PC-9 (cell line): ENCODE data around the gene C16orf86. TPM values are rescaled to one million over a fixed set of nuclear protein-coding genes. Genes with fewer than 3 reads are reported as not detected.

ENCODE experiments used
- BruUV-seq: library from RNA; stranded (reverse); fragments of 400-500 nt; replicated peaks from 2 replicates; lab custom pipeline; 2021; lab: Mats Ljungman, UMichigan
- CTCF ChIA-PET: fragments of 300-600 bp; sonication (Branson Sonifier 250); formaldehyde crosslinking; loops from one replicate; lab custom pipeline; 2022; ENCODE audit warnings: antibody characterized with exemption; lab: Charles Lee
- POLR2A ChIA-PET: fragments of 300-600 bp; sonication (Branson Sonifier 250); formaldehyde crosslinking; loops from one replicate; lab custom pipeline; 2022; ENCODE audit warnings: antibody characterized with exemption; ENCODE audit not compliant: unreplicated experiment; lab: Charles Lee
- DNase-seq, 2 experiments: peaks; one replicate each; pipeline versions ENCODE4 v3.0.0 to v3.0.0-alpha.2; 2015 to 2022; ENCODE audit warnings: mixed read lengths in 1 of 2
- H2AFZ ChIP-seq: fragments of 200-600 bp; sonication (generic); 2 replicates; pipeline ENCODE4 v1.8.1; 2017; ENCODE audit warnings: antibody characterized with exemption
- H3F3A ChIP-seq: fragments of 200-600 bp; sonication (generic); 2 replicates; pipeline ENCODE4 v1.8.1; 2017; ENCODE audit warnings: antibody characterized with exemption, mild to moderate bottlenecking, low read depth; ENCODE audit not compliant: insufficient read depth
- H3K27ac ChIP-seq: fragments of 200-600 bp; sonication (generic); 2 replicates; pipeline ENCODE4 v1.6.1; 2016; ENCODE audit warnings: mixed run types
- H3K27me3 ChIP-seq: fragments of 200-600 bp; sonication (generic); 2 replicates; pipeline ENCODE4 v1.6.1; 2016; ENCODE audit warnings: low read depth, mixed run types; ENCODE audit not compliant: insufficient read depth
- H3K36me3 ChIP-seq: fragments of 200-600 bp; sonication (generic); 2 replicates; pipeline ENCODE4 v1.6.1; 2016; ENCODE audit warnings: low read depth, mixed run types
- H3K4me1 ChIP-seq: fragments of 200-600 bp; sonication (generic); replicated peaks from 2 replicates; pipeline ENCODE4 v1.6.1; 2016; ENCODE audit warnings: mixed run types; ENCODE audit not compliant: insufficient read depth
- H3K4me2 ChIP-seq: fragments of 200-600 bp; sonication (generic); 2 replicates; pipeline ENCODE4 v1.6.1; 2017; ENCODE audit warnings: mixed run types
- H3K4me3 ChIP-seq: fragments of 200-600 bp; sonication (generic); 2 replicates; pipeline ENCODE4 v1.6.1; 2016; ENCODE audit warnings: mixed run types
- H3K79me2 ChIP-seq: fragments of 200-600 bp; sonication (generic); 2 replicates; pipeline ENCODE4 v1.6.1; 2017; ENCODE audit warnings: low read depth, mixed run types
- H3K9me2 ChIP-seq: fragments of 200-600 bp; sonication (generic); 2 replicates; pipeline ENCODE4 v1.8.1; 2017; ENCODE audit warnings: mild to moderate bottlenecking; ENCODE audit not compliant: insufficient read depth
- H3K9me3 ChIP-seq: fragments of 200-600 bp; sonication (generic); 2 replicates; pipeline ENCODE4 v1.8.1; 2016; ENCODE audit warnings: low read depth; ENCODE audit not compliant: insufficient read depth
- H4K20me1 ChIP-seq: fragments of 200-600 bp; sonication (generic); 2 replicates; pipeline ENCODE4 v1.8.1; 2017; ENCODE audit not compliant: insufficient read depth
- EZH2 ChIP-seq: fragments of 200-600 bp; sonication (generic); IDR thresholded peaks from 2 replicates; pipeline ENCODE4 v1.8.0; 2017; ENCODE audit warnings: antibody characterized with exemption, low read depth
- intact Hi-C: fragments of 100-400 bp; cut with micrococcal nuclease; formaldehyde crosslinking; loops from one replicate; pipeline ENCODE4 v1.10.0; 2022; ENCODE audit not compliant: unreplicated experiment
- total RNA-seq: library from RNA; stranded (reverse); gene quantifications from 2 replicates; pipeline ENCODE4 v1.2.3, GENCODE V29; 2021
- TF ChIP-seq, protein P1 (sequence below): fragments of 200-600 bp; sonication (generic); conservative IDR thresholded peaks from 2 replicates; pipeline ENCODE4 v1.6.1; 2017; ENCODE audit warnings: mixed run types, antibody characterized with exemption, mild to moderate bottlenecking, moderate library complexity

C16orf86 gene
- total RNA-seq, 1 experiment from 2014 or later, result 0.46 TPM

DNA sequence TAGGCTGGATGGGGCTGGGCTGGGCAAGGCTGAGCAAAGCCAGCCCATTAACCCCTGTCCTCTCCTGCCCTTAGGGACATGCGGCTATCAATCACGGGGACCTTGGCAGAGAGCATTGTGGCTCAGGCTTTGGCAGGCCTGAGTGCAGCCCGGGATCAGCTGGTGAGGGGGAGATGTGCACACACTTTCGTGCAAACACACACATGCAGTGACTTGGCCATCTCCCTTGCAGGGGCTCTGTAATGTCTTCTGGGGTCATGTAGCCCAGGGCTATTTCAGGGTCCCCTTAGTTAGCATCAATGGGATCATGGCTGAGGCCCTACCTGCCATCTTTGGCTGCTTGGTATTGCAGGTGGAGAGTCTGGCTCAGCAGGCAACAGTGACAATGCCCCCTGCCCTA is 14.8 kb upstream of the C16orf86 start:
- ChIA-PET CTCF (no interaction called here), POLR2A (interaction anchor here (0.6 to 0.9 kb wide), 2 partner anchors 8 to 171 kb away, joined by 4 read pairs; partner anchors contain the start of genes ACD and ATP6V0D1)
- H3F3A ChIP-seq, result no peaks in the 10 kb centered on the region
- TF ChIP-seq, protein P1, sequence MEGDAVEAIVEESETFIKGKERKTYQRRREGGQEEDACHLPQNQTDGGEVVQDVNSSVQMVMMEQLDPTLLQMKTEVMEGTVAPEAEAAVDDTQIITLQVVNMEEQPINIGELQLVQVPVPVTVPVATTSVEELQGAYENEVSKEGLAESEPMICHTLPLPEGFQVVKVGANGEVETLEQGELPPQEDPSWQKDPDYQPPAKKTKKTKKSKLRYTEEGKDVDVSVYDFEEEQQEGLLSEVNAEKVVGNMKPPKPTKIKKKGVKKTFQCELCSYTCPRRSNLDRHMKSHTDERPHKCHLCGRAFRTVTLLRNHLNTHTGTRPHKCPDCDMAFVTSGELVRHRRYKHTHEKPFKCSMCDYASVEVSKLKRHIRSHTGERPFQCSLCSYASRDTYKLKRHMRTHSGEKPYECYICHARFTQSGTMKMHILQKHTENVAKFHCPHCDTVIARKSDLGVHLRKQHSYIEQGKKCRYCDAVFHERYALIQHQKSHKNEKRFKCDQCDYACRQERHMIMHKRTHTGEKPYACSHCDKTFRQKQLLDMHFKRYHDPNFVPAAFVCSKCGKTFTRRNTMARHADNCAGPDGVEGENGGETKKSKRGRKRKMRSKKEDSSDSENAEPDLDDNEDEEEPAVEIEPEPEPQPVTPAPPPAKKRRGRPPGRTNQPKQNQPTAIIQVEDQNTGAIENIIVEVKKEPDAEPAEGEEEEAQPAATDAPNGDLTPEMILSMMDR, result no peak
- TF ChIP-seq EZH2, result no peak
- no peak overlapping the region for H3K27ac ChIP-seq
- no peak overlapping the region for H3K4me3 ChIP-seq
- no peaks in the 10 kb centered on the region for H3K79me2 ChIP-seq
- no TSS peak for BruUV-seq
- no peak for DNase-seq
- H3K9me2 ChIP-seq, result no peaks in the 10 kb centered on the region
- H3K9me3 ChIP-seq, result no peaks in the 10 kb centered on the region
- H3K4me2 ChIP-seq, result no peak overlapping the region
- H2AFZ ChIP-seq, result no peak overlapping the region
- H3K27me3 ChIP-seq, result peaks cover 38% of the 10 kb centered on the region
- H3K36me3 ChIP-seq, result no peaks in the 10 kb centered on the region
- H3K4me1 ChIP-seq, result 0 out of 2 replicates have a peak, but pooled peaks cover 5% of the 10 kb centered on the region
- no peaks in the 10 kb centered on the region for H4K20me1 ChIP-seq
- intact Hi-C loops, result no loop called here

DNA sequence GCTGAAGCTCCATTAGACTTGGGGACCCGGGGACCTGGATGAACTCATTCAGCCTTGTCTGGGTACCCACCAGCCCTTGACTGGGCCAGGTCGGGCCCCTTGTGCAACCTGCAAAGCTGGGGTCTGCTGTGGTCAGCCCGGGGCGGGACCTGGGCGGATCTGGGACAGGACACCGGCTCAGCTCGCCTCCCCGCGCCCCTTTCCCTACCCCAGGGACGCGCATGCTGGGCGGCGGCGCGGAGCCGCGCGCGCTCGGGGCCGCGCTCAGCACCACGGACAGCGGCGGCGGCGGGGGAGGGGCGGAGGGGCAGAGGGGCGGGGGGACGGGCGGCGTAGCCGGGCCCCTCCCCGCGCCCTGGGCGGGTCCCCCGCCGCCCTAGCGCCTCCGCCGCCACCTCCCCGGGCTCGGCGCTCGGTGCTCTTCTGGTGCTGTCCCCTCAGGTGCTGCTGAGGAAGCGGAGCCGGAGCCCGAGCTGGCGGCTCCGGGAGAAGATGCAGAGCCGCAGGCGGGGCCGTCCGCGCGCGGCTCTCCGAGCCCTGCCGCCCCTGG is 14.0 kb upstream of the C16orf86 start:
- BruUV-seq, result no TSS peak

DNA sequence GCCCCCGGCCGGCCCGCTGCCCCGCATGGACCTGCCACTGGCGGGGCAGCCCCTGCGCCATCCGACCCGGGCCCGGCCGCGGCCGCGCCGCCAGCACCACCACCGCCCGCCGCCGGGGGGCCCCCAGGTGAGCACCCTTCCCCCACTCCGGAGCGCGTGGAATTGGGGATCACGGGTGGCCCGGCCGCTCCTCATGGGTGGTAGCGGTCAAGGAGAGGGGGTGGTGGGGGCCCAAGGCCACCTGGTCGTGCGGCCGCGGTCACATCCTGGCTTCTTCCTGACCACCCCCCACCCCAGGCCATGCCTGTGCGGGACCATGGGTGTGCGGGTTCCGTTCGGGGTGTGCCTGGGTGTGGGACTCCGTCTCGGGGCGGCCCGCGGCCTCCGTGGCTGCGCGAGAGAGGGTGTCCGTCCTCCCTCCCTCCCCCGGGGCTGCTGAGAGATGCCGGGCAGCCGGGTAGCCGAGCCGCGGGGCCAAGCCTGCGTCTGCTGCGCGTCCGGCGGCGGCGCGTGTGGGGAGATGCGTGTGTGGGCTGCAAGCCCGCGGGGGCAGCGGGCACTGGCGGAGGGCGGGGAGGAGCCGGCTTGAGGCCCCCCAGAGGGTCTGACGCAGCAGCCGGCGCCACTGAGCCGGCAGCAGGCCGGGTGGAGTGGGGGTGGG is 13.4 kb upstream of the C16orf86 start:
- Histone ChIP-seq H3K27ac (no peak overlapping the region), H3K9me3 (no peaks in the 10 kb centered on the region), H3K79me2 (no peaks in the 10 kb centered on the region), H3K4me1 (0 out of 2 replicates have a peak, but pooled peaks cover 5% of the 10 kb centered on the region), H3K9me2 (no peaks in the 10 kb centered on the region), H3K4me2 (peak overlapping the region; percentile 77), H3K4me3 (peak overlapping the region; percentile 45; the same call in 1 of the 2 replicates), H3F3A (no peaks in the 10 kb centered on the region), H3K27me3 (peaks cover 38% of the 10 kb centered on the region), H3K36me3 (no peaks in the 10 kb centered on the region), H2AFZ (no peak overlapping the region), H4K20me1 (no peaks in the 10 kb centered on the region)
- BruUV-seq, result no TSS peak
- intact Hi-C loops, result no loop called here
- 0 out of 2 replicates have a peak, but pooled peaks have one; percentile 53 for TF ChIP-seq EZH2
- TF ChIP-seq, protein P1, result peak; percentile 47
- no peak for DNase-seq
- ChIA-PET POLR2A (no interaction called here), CTCF (no interaction called here)

More for the DNA sequence above, 14.0 kb upstream of the C16orf86 start:
- H2AFZ ChIP-seq, result no peak overlapping the region
- no peaks in the 10 kb centered on the region for H3K36me3 ChIP-seq
- H3K9me2 ChIP-seq, result no peaks in the 10 kb centered on the region
- peak overlapping the region; percentile 77; the same call in 1 of the 2 replicates for H3K4me2 ChIP-seq
- no peaks in the 10 kb centered on the region for H3K9me3 ChIP-seq
- H4K20me1 ChIP-seq, result no peaks in the 10 kb centered on the region
- ChIA-PET CTCF (no interaction called here), POLR2A (no interaction called here)
- no peaks in the 10 kb centered on the region for H3F3A ChIP-seq
- H3K4me3 ChIP-seq, result peak overlapping the region; percentile 45; the same call in 1 of the 2 replicates
- no peaks in the 10 kb centered on the region for H3K79me2 ChIP-seq
- 0 out of 2 replicates have a peak, but pooled peaks cover 5% of the 10 kb centered on the region for H3K4me1 ChIP-seq
- no peak overlapping the region for H3K27ac ChIP-seq
- H3K27me3 ChIP-seq, result peaks cover 38% of the 10 kb centered on the region
- TF ChIP-seq, protein P1, result no peak
- TF ChIP-seq EZH2, result no peak
- intact Hi-C loops, result no loop called here
- no peak for DNase-seq
